Left cardiac atrium (tissue), 4 donors: Measurements from ENCODE around the gene SOAT2. TPM values are rescaled to one million over a fixed set of nuclear protein-coding genes. Genes with fewer than 3 reads are reported as not detected.

Experiments used
- ATAC-seq, 2 donors: fragments of 200-7000 bp; cut with Tn5 transposase; one replicate each; pipeline ENCODE4 v1.9.1; 2020; ENCODE audit warnings: mild to moderate bottlenecking in 2 of 2, moderate library complexity in 2 of 2
- DNase-seq: peaks from one replicate; pipeline ENCODE4 v3.0.0-alpha.2; 2020
- intact Hi-C, 2 donors: fragments of 100-400 bp; cut with DNase I; formaldehyde crosslinking; loops; one replicate each; pipeline versions ENCODE4 v1.14.1 to v1.15.1; 2022 to 2023
- total RNA-seq, 2 donors: library from RNA; stranded (reverse); fragmentation: NEBNext Ultra II Directional; extraction: Animal tissue kit (Norgen Biotek cat#: 25700); gene quantifications; one replicate each; pipeline ENCODE4 v1.2.1, GENCODE V29; 2021
- donor health status: DM: no; HTN: yes; CAD: no.
- donor health status: DM: no; HTN: yes; CAD: no; lungs with severe emphysema.
- donor health status: DM: yes; HTN: yes; CAD: no.
- donor health status: Dilated cardiomyopathy.

SOAT2 gene
- total RNA-seq, 2 donors from 2014 or later = not detected

GRCh38 chr12:53120685-53121525 is 17.6 kb downstream of the SOAT2 start:
- no peak for DNase-seq
- no peak for ATAC-seq
- intact Hi-C loops = no loop called here

DNA sequence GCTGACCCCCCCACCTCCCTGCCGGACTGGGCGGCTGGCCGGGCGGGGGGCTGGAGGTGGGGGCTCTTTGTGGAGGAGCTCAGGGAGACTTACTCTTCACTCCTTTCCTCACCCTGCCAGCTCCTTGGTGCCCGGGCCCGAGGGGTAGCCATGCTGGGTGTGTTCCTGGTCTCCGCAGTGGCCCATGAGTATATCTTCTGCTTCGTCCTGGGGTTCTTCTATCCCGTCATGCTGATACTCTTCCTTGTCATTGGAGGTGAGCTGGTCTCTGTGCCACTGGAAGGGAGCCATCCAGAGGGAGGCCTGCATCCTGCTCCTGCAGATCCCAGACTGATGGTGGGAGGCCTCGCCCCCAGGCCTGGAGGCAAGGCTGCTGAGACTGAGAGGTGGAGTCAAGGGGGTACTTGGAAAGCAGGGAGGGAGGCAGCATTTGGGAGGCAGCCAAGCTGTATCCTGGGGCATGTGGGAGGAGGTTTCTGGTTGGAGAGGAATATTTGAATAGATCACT is 19.7 kb downstream of the SOAT2 start:
- DNase-seq (no peak), ATAC-seq (no peak)
- intact Hi-C loops = no loop called here

GRCh38 chr12:53123578-53124351 is 20.5 kb downstream of the SOAT2 start:
- DNase-seq = no peak
- intact Hi-C loops = no loop called here
- no peak for ATAC-seq

- intact Hi-C loops = no loop called here
- DNase-seq = no peak
- ATAC-seq = no peak
Measured at GRCh38 chr12:53124352-53124723, 21.1 kb downstream of the SOAT2 start.

GRCh38 chr12:53127169-53127568 is 23.9 kb downstream of the SOAT2 start:
- intact Hi-C loops = no loop called here

DNA sequence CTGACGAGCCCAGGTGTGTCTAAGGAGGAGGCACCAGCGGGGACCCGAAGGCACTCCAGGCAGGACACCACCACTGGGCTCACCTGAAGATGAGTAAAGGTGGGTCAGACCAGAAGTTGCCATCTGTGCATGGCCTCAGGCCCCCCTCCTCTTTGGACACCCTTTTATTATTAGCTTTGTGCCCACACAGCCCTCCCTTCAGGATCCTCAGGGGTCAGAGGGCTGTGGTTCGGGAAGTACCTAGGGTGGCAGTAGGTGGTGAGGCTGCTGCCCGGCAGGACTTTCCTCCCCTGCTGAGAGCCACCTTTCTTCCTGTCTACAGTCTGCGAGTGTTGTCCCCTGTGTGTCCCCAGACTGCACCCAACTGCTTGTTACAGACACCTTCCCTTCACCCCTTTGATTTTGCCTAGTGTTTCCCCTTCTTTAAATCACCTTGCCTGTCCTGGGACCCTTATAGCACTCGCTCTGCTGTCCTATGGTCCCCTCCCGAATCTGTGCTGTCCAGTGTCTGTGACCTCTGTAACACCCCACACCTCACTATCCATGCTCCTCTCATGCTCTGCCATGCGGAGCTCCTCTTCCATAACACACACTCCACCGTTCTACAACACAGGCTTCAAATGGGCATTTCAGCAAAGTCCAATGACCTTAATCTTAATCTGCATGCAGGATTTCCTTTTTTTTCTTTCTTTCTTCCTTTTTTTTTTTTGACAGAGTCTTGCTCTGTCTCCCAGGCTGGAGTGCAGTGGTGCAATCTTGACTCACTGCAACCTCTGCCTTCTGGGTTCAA is 25.7 kb downstream of the SOAT2 start:
- intact Hi-C loops = no loop called here
- ATAC-seq (no peak), DNase-seq (no peak)

More at GRCh38 chr12:53127169-53127568, 23.9 kb downstream of the SOAT2 start:
- no peak for ATAC-seq
- no peak for DNase-seq

- ATAC-seq = no peak
- intact Hi-C loops = no loop called here
- DNase-seq = no peak
Measured at GRCh38 chr12:53131844-53132243, 28.6 kb downstream of the SOAT2 start.

DNA sequence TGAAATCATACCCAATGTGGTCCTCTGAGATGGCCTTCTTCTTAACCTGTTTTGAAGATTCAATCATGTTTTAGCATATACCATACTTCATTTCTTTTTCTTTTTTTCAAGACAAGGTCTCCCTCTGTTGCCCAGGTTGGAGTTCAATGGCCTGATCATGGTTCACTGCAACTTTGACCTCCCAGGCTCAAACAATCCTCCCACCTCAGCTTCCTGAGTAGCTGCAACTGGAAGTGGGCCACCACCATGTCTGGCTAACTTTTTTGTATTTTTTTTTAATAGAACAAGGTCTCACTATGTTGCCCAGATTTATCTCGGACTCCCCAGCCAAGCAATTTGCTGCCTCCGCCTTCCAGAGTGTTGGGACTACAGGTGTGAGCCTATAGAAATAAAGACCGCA is 30.4 kb downstream of the SOAT2 start:
- DNase-seq = no peak
- intact Hi-C loops = no loop called here

DNA sequence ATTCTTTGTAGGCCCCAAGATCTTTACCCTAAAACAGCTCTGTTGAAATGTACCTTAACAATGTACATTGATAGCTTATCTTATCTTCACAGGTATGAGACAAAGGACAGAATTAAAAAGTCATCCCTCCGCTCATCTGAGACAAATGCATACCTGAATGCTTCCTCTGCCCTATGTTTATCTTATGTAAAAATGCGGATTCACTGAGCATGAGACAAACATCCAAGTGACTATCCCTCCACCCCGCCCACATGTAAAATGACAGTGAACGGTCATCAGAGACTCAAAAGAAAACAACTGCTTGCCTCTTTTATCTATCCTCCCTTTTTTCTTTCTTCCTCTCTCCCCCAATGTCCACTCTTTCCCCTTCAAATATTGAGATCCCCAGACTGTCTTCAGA is 40.1 kb downstream of the SOAT2 start:
- DNase-seq (no peak), ATAC-seq (no peak)
- intact Hi-C loops = no loop called here

More for the DNA sequence above, 30.4 kb downstream of the SOAT2 start:
- ATAC-seq = no peak

DNA sequence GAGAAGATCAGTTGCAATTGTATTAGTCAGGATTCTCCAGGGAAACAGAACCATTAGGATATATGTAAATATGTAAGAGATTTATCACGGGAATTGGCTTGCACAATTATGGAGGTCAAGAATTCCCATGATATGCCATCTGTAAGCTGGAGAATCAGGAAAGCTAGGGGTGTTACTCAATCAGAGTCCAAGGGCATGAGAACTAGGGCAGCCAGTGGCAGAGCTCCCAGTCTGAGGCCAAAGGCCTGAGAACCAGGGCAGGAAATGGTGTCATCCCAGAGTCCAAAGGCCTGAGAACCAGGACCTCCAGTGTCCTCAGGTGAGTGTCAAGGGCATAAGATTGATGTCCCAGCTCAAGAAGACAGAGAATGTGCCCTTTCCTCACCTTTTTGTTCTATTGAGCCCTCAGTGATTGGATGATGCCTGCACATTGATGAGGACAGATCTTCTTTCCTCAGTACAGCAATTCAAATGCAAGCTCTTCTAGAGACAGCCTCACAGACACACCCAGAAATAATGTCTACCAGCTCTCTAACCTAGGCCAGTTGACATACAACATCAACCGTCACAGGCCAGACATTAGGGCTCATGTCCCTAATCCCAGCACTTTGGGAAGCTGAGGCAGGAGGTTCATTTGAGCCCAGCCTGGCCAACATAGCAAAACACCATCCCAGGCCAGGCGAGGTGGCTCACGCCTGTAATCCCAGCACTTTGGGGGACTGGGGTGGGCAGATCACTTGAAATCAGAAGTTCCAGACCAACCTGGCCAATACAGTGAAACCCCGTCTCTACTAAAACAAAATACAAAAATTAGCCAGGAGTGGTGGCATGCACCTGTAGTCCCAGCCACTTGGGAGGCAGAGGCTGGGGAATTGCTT is 42.3 kb downstream of the SOAT2 start:
- DNase-seq (no peak), ATAC-seq (no peak)
- intact Hi-C loops = no loop called here

- ATAC-seq (no peak), DNase-seq (no peak)
- intact Hi-C loops = no loop called here
Measured at GRCh38 chr12:53147181-53147580, 43.9 kb downstream of the SOAT2 start.

DNA sequence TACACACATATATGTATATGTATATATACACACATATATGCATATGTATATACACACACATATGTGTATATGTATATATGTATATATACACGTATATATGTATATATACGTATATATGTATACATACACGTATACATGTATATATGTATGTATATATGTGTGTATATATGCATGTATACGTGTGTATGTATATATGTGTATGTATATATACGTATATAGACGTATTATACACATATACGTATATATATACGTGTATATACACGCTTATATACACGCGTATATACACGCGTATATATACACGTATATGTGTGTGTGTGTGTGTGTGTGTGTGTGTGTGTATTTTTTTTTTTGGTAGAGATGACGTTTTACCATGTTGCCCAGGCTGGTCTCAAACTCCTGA is 44.4 kb downstream of the SOAT2 start:
- intact Hi-C loops = no loop called here
- ATAC-seq (no peak), DNase-seq (no peak)

DNA sequence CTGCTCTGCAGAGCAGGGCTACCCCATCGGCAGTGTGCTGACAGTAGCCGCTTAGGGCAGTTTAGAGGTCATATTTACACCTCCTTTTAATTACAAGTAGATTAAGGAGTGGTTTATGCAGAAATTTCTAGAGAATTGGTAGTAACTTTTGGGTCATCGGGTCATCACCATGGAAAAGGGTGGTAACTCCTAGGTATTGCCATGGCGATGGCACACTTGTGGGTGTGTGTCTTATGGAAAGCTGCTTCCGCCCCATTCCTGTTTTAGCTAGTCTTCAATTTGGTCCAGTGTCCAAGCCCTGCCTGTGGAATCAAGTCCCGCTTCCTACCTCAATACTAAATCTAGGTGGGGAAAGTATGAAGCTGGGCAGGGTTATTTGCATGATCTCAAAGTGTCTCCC is 47.8 kb downstream of the SOAT2 start:
- no peak for ATAC-seq
- intact Hi-C loops = no loop called here
- DNase-seq = no peak

DNA sequence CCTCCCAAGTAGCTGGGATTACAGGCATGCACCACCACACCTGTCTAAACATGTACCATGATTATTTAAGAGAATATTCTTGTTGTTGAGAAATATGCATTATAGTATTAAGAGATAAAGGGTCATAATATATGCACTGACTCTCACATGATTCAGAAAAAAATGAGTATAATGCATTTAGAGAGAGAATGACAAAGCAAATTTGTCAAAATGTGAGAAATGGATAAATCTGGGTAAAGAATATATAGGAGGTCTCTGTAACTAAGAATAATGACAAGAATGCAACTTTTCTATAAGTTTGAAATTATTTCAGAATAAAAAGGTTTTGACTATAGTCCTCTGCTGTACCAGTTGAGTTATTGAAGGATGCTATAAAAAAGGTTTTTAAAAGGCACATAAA is 49.1 kb downstream of the SOAT2 start:
- intact Hi-C loops = no loop called here
- DNase-seq (no peak), ATAC-seq (no peak)

DNA sequence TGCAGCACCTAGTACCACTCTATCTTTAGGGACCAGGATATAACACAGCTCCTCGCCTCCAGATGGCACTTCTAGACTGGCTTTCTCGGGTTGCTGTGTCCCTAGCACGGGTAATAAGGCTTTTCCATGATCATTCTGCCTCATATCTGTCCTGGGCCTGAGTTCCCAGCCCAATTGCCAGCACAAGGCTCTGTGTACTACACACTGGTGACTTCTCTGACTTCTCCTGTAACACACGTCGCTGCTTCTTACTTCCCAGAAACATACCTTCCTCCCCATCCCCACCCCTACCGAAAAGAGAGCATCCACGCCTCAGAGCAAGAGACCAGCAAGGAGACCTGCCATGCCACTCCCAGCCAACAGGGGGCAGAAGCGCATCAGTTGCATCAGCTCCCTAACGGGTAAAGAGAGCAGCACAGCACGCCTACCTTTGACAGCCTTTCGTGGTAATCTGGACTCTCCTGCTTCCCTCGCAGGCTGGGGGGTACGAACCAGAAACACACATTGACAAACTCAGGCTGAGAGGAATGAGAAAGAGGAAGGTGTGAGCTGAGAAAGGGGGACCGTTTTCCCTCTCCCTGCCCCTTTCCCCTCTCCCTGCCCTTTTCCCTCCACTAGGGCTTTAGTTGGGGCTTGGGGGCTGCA is 56.0 kb downstream of the SOAT2 start:
- peak; percentile 84 for DNase-seq
- intact Hi-C loops = loop anchor here (2.0 to 5.0 kb wide), 2 partner anchors 37 to 38 kb away; no protein-coding TSS in a partner anchor
- peak; percentile 88 to 91 for ATAC-seq

GRCh38 chr12:53160000-53160399 is 56.7 kb downstream of the SOAT2 start:
- no peak for DNase-seq
- intact Hi-C loops = loop anchor here (2.0 to 5.0 kb wide), 2 partner anchors 37 kb away; no protein-coding TSS in a partner anchor
- peak in 1 of 2 donors; percentile 25 for ATAC-seq

DNA sequence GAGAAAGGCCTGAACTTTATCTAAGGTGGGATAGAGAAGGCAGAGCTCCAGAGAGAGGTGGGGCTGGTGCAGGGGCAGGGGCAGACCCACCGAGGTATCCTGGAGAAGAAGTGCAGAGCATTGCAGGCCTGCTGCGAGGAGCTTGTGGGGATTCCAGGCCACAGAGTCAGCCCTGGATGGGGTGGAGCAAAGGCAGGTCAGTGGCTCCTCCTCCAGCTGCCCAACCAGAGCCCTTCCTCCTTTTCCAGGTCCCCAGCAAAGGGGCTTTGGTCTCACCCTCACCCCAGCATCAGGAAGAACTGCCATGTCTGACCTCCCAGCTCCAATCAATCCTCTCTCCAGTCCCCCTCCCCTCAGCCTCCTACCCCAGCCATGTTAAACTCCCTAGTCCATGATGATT is 57.4 kb downstream of the SOAT2 start:
- DNase-seq (no peak), ATAC-seq (no peak)
- intact Hi-C loops = no loop called here
